ENCODE measurements around the gene UTP25.
"Not testable (repeated sequence)": the region's sequence is repeated elsewhere in the genome, so short reads cannot be mapped to it uniquely, and the experiment has no call there.

The UTP25 gene

DNA sequence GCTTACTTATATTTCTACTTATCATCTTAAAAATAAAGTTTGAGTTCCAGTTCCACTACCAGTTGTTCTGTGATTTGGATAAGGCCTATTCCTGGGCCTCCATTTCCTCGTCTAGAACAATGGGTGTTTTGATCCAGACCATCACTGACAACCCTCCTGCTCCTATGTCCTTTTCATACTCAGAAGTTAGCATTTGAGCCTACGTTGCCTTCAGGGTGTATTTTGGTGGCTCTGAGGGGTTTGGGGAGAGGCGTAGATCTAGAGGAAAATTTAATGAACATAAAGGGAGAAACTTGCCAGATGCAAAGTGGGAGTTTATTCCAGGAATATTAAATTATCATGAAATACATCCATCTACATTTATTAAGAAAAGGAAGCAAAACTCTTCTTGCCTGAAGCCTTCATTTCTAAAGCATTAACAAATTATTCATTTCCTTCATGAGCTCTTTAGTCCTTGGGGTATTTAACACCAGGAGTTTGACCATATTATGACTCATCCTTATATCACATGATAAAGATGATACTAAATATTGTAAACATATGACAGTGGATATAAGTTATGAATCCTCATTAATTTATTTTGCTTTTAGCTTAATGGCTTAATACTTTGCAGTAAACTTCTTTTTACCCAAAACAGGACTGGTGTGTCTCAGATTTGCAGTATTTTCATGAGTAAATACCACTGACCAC is 63.0 kb downstream of the UTP25 start:
- FAIRE-seq (no peak), DNase-seq (ENCODE audit: low spot score) (no peak)

DNA sequence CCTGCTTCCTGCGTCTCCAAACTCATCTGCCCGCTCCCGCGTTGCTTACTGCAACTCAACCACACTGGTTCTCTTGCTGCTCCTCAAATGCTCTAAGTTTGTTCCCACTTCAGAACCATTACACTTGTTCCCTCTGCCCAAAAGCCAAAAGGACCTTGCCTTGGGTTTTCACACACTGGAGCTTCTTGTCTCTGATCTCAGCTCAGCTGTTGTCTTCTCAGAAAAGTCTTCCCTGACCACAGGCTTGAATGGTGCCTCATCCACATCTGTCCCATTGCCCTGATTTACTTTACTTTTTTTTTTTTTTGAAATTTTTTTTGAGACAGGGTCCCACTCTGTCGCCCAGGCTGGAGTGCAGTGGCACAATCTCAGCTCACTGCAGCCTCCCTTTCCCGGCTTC is 66.0 kb downstream of the UTP25 start:
- FAIRE-seq (no peak), DNase-seq (ENCODE audit: low spot score) (no peak)

DNA sequence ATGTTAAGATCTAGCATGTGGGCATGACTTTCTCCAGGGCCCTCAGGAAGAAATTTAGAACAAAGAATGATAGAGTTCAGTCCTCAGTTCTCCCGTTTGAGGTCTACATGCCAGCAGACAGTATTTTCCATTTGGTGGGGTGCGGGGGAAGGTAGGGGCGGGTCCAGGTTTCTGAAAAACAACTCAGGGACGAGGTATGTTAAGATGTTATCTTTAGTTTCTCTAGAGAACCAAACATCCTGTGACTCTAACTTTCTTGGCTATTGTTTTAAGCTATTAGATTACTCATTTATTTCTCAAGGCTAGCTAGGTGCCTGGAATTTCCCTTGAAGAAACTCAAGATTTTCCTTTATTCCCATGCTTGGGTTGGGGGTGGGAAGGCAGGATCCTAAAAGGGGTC is 67.9 kb downstream of the UTP25 start:
- DNase-seq (ENCODE audit: low spot score), result no peak
- no peak for FAIRE-seq

DNA sequence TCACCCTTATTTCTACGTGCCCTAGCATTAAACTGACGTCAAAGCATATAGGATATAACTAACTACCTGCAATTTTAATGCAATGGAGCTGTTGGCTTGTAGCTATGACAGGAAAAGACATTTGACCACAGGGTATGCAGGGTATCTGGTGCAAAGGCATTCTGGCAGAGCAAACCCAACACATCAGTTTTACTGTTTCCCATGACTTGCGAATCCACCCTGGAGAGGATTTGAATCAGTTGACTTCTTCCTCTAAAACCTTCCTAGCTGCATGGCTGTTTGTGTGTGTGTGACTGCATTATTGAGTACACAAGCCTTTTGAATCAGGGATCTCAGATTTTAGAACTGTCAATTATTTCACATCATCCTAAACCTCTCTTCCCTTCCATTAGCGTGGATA is 68.6 kb downstream of the UTP25 start:
- DNase-seq (ENCODE audit: low spot score) (no peak), FAIRE-seq (no peak)

DNA sequence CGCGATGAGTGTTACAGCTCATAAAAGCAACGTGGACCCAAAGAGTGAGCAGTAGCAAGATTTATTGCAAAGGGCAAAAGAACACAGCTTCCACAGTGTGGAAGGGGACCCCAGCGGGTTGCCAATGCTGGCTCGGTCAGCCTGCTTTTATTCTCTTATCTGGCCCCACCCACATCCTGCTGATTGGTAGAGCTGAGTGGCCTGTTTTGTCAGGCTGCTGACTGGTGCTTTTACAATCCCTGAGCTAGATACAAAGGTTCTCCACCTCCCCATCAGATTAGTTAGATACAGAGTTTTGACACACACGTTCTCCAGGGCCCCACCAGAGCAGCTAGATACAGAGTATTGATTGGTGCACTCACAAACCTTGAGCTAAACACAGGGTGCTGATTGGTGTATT is 70.5 kb downstream of the UTP25 start:
- not testable (repeated sequence) for FAIRE-seq; DNase-seq (ENCODE audit: low spot score)

DNA sequence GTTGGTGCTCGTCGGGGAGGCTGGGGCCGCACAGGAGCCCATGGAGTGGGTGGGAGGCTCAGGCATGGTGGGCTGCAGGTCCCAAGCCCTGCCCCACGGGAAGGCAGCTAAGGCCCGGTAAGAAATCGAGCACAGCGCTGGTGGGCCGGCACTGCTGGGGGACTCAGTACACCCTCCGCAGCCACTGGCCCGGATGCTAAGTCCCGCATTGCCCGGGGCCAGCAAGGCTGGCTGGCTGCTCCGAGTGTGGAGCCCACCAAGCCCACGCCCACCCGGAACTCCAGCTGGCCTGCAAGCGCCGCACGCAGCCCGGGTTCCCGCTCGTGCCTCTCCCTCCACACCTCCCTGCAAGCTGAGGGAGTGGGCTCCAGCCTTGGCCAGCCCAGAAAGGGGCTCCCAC is 71.1 kb downstream of the UTP25 start:
- not testable (repeated sequence) for FAIRE-seq; DNase-seq (ENCODE audit: low spot score)

DNA sequence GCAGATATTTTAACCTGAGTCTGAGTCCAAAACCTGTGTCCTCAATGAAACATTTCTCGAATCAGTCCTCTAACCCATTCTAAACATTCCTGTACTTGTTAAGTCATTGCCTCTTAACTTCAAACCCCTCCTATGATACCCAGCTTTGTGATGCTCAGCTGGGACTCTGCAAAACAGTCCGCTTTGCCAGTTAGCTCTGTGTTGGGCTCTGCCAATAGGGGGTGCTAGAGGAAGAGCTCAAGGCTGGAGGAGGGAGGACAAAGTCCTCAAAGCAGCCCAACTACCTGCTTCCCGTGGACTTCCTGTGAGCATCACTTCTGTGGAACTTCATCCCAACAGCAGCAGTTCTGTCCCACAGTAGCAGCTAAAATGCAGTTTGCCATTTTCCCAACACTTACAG is 72.2 kb downstream of the UTP25 start:
- DNase-seq (ENCODE audit: low spot score) (no peak), FAIRE-seq (no peak)

DNA sequence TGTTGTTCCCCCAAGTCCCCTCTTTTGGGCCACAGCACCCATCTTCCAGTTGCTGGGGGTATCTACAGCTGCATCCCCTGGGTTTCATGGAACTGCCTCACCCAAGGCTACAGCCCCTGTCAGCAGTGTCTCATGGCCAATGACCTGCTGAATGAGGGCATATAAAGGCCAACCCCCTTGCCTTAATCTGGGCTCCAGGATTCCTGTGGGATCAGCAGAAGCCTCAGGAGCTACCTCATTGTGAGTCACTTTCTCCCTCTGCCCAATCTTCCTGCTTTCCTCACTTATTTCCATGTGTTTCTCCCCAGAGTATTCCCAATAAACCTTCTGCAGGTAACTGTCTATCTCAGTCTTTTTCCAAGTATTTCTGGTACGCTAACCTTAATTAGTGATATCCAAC is 73.0 kb downstream of the UTP25 start:
- peak; percentile 81 for DNase-seq (ENCODE audit: low spot score)
- no peak for FAIRE-seq

DNA sequence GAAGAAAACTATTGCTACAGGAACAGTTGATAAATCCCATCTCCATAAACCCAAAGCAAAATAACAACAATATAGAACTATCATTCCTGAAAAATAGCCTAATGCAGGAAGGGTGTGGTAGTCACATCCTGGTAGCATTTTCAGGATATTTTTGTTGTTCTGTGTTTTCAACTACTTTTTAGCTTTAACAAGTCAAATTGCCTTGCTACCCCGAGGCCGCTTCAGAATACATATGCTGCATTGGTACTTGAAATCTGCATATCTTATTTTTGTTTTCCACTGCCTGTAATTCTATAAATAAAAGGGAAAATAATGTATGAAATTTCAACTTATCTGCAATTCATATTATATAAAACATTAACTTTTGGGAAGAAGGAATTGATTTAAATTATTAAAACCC is 73.4 kb downstream of the UTP25 start:
- FAIRE-seq, result no peak

DNA sequence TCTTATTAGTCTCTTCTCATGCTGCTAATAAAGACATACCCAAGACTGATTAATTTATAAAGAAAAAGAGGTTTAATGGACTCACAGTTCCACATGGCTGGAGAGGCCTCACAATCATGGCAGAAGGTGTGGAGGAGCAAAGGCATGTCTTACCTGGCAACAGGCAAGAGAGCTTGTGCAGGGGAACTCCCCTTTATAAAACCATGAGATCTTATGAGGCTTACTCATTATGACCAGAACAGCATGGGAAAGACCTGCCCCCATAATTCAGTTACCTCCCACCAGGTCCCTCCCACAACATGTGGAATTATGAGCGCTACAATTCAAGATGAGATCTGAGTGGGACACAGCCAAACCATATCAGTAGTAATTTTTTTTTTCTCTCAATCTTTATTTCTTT is 77.0 kb downstream of the UTP25 start:
- not testable (repeated sequence) for DNase-seq (ENCODE audit: low spot score)

More for the DNA sequence above, 73.4 kb downstream of the UTP25 start:
- DNase-seq (ENCODE audit: low spot score), result no peak

More for the DNA sequence above, 77.0 kb downstream of the UTP25 start:
- FAIRE-seq, result not testable (repeated sequence)

Data from urothelium cell line (cell line).